Stimulated activated CD4-positive, alpha-beta T cell treated with anti-CD3 and anti-CD28 coated beads, Interleukin-4, amount 100 ng/mL, for 1 hour (primary cell): ENCODE measurements around the gene TMPRSS13.
A peak's percentile ranks its signal among the peaks of the same experiment; 100 is the strongest.

Experiments
- DNase-seq: peaks from one replicate; pipeline ENCODE4 v3.0.0-alpha.2; 2020

TMPRSS13 gene

DNA sequence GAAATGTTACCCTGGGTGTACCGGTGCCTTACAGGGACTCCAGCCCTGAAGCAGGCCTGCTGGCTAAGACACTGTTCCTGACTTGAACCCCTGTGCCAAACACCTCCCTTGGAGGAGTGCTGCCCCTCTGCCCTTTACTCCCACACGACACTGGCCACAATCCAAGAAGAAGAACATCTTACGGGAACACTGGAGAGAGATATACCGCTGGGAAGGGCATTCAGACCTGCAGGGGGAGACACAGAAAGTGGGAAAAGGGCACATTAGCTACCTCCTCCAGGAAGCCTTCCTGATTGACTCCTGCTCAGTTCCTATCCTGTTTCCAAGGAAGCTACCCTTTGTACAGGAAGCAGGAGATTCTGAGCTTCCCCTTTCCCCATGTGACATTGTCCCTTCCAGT lies 18.7 kb downstream of the TMPRSS13 start:
- DNase-seq, result no peak

DNA sequence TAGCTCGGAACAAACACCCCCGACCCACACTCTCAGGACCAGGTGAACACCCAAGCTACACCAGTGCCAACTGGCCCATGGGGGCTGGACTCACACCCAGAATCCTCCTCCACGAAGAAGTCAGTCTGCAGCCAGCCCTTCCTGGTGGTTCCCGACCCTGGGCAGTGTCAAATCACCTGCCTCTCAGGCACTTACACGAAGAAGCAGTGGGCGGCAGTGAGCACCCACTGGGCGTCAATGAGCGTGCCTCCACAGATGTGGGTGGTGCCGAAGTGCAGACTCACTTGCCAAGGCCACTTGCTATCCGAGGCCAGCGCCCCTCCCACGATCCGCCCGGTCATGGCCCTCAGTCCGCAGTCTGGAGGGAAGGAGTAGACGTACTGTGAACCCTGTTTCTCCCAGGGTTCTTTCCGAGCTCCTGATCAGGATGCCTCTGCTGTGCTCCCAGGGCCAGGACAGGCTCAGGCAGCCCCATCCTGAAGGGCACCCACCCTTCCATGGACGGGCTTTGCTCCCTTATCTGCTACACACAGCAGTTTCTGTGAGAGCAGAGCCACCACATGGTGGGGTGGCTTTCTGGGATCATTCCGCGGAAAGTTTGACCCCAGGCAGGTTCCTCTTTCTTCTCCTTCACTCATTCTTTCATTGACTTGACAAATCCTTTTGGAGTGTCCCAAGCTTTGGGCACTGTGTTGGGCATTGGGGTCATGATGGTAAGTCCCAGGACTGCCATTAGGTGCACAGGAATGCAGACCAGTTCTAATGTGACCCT lies 19.4 kb downstream of the TMPRSS13 start:
- no peak for DNase-seq

DNA sequence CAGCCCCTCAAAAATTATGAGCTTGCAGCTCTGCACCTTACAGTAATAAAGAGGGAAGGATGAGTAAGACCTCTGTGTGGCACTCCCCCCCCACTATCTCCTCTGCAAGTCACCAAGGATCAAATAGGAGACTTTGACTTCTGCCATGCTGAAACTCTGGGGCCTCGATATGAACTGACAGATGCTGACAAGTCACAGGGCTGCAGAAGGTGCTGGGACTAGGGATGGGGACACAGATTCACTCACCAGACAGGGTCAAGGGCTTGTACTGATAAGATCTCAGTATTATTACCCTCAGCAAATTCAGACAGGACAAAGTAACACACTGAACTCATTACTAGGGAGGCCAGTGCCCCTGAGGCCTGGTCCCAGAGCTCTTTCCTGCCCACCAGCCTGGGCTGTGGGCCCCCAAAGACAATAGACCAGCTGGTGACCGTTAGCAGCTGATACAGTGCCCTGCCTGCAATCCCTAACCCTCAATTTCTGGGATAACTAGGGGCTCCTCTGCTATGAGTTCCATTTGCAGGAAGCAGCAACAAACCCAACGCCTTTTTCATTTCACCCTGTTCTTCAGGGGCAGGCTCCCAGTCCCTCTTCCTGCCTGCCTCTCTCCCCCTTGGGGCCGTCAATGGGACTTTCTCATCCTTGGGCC lies 20.1 kb downstream of the TMPRSS13 start:
- DNase-seq, result no peak

DNA sequence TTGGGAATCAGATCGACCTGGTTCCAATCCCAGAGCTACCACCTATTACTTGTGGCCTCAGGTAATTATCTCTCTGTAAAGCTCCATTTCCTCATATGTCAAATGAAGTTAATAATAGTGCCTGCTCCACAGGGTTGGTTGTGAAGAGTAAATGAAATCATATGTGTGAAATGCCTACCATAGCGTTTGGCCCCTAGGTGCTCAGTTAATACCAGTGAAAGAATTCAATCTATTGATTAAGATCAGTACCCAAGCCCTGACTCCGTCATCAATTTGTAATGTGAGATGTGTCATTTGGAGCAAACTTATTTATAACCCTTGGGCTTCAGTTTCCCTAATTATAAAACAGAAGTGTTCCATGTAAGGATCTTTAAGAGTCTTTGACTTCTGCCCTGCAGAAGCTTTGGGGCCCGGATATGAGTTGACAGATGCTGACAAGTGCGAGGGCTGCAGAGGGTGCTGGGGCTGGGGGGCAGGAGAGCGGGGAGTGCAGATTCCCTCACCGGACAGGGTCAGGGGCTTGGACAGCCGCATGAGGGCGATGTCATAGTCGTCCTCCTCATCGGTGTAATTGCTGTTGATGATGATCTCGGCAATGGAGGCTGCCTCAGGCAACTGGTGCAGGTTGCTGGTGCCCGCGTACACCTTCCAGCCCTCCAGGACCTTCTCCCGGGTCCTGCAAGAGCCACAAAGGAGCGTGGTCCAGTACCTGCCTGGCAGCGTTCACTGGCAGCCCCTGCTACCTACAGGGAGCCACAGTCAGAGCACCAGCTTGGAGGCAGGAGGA lies 20.9 kb downstream of the TMPRSS13 start:
- DNase-seq, result no peak

DNA sequence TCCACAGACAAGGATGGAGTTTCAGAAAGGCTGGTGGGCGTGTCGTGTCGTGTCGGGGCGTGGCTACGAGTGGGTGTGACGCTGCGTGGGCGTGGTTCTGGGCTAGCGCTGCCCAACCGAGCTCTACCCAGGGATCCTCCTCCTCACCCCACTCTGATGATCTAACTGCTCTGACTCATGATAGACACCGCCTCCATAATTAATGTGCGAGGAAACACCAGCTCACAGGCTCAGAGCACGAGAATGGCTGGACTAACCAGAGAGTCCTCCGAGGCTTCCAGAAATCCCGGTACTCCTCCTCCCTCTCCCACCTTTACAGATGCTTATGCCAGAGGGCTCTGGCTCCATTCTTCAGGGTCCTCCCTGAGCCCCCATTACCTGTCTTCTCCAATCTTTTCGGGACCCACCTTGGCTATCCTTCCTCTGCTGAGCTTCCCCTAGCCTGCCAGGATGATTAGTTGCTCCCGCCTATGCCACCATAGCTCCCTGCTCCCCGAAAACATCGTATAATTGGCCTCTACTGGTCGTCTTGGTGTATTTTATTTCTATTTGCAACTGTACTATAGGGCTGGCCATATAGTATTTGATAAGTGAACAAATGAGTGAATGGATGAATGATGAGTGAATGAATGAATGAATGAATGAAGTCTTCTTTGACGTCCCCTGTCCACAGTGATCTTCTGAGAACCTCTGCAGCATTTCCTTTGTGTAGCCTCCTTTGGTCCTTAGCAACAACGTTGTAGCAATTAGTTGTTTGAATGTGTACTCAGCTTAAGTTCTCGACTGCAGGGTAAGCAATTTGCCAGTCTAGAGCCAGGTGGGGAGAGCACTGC lies 21.7 kb downstream of the TMPRSS13 start:
- DNase-seq, result peak; percentile 65

DNA sequence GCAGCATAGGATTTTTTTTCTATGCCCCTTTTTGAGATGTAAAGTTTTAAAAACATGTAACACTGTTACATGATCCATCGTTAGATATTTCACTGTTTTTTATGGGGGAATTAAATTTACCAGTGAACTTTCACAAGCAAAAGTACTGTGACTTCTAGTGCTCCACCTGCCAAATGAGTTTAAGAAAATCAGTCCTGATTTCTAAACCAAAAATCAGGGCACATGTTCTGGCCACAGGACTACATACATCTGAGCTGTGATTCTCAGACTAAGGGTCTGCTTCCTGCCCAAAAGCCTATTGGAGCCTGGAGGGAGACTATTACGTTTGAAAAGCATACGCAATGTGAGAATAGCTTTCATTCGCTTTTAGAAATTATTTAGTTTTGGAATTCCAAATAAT lies 22.5 kb downstream of the TMPRSS13 start:
- no peak for DNase-seq

DNA sequence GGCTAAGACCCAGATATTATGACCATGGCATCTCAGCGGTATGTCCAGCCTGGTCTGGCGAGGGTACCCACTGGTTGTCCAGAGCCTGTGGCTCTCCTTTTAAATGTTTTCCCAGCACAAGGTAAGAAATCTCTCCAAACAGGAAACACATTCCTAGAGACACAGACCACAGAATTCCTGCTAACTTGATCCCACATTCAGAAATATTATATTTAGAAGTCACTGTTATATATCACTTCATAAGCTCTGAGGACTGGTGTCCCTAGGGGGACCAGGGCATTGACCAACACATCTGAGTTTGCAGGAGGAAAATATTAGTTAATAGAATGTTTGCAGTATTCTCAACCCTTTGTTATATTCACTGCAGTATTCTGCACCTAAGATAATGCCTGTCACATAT lies 23.1 kb downstream of the TMPRSS13 start:
- no peak for DNase-seq

DNA sequence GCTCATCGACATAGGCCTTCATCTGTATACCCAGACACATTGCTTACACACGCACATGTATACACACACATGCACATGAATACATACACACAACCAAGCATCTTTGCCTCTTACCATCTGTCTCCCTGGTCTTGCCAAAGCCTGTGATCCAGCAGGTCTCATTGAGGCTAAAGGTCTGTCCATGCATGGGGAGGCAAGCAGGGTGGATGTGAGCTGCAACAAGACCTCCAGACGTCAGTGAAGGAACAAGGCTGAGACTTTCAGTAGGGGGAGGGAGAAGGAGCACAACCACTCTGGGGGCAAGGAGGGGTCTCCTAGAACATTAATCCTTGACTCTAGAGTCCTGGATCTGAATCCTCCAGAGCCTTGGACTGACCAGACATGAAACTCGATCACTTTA lies 23.7 kb downstream of the TMPRSS13 start:
- DNase-seq, result no peak

DNA sequence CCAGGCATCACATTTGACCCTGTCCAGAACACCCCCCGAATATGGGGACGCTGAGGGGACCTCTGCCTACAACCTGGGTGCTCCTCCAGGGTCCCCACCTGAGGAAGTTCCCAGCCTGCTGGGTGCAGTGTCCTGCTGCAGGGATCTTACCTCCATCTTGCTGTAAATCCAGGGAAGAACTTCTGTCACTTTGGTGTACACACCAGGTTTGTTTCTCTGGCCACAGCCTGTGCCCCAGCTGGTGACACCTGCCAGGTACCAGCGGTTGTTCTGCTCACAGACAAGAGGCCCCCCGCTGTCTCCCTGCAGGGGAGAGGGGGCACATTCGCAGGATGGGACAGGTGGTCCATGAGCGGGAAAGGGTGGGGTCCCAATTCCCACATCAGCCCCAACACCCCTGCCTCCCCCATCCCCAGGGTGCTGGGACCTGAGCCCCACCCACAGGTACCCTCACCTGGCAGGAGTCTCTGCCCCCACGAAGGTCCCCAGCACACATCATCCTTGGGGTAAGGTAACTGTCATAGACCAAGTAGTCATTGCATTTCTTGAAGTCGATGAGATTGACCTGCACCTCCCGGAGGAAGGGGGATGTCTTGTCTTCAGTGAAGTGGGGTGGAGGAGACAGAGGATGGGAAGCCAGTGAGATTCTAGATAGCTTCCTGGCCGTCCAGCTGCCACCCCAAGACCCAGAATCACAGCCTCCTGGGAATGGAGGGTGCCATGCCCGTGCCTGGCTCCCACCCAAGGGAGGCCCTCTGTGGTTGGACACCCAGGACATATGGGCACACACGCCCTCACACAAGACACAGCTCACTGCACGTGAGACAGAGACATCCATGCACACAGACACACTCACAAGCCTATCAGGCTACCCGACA lies 25.5 kb downstream of the TMPRSS13 start:
- no peak for DNase-seq

DNA sequence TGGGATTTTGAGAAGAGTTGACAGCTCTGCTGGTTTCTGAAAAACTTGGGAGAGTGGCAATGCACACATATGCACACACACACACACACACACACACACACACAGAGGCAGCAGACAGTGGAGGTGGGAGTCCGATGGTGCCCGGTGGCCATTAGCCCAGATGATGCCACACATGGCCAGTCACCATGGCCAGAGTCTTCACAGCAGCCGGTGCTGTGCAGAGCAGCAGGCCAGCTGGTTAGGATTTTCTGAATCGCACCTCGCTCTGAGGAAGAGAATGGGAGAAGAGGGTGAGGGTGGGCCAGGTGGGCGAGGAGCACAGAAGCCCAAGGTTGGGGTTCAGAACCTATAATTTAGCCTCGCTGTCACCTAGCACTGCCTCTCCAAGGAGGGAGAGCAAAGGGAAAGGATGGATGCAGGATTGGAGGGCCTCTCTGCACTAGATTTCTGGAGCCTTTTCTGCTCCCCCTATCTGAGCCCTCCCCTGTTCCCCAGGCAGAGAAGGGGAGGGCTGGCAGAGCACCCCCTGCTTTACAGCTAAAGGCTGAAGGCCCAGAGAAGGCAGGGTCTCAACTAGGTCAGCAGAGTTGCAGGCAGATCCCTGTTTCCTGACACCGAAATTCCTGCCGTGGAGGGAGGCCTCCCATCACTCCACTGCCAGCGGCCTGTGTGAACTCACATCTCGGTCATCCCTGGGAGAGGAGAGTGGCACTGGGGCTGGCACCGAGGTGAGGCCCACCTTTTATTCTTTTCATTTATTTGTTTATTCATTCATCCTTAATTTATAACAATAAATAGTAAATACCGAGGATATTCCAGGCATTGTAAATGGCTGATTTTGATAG lies 27.0 kb downstream of the TMPRSS13 start:
- no peak for DNase-seq

DNA sequence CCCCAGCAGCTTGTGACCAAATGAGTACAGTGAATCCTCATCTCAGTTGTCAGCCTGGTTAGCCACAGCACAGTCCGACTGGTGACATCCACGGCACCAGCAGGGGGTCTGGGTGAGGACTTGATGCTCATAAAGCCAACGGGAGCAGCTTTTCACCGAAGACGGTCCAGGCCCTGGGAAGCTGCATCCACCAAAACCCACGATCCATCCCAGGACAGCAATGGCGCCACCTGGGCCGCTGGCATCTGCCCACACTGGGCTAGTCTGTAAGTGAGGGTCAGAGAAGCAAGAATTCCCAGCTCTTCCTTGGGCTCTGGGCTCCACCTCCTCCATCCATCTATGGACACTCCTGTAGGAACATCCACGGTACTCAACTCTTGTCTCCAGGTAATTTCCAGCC lies 27.6 kb downstream of the TMPRSS13 start:
- no peak for DNase-seq

DNA sequence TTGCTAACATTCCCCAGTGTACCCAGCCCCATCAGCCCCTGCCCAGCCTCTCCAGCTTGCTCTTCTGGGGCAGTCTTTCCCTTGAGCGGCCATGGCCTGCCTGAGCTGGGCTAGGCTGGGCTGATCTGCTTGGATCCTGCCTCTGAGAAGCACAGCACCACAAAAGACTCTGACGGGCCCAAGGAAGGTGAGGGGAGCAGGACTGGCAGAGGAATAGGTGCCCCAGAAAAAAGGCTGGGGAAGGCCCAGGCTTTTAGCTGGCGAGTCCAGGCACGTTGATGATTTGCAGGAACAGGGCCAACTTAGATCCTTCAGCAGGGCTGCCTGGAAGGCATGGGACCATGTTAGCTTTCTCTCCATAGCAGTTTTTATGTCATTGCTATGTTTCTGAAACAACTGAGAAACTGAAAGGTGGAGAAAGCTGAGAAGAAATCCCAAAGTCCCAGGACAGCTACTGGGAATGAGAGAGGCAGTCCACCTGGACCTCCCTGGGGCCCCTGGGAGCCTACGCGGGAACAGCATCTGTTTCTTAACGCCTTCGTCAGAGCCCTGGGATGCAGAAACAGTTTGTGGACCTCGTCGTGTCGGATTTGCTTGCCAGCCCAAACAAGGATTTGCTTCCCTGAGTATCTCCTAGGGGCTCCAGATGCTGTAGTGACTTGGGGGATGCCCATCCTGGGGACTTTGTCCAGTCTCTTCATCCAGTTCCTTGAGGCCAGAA lies 28.3 kb downstream of the TMPRSS13 start:
- no peak for DNase-seq

DNA sequence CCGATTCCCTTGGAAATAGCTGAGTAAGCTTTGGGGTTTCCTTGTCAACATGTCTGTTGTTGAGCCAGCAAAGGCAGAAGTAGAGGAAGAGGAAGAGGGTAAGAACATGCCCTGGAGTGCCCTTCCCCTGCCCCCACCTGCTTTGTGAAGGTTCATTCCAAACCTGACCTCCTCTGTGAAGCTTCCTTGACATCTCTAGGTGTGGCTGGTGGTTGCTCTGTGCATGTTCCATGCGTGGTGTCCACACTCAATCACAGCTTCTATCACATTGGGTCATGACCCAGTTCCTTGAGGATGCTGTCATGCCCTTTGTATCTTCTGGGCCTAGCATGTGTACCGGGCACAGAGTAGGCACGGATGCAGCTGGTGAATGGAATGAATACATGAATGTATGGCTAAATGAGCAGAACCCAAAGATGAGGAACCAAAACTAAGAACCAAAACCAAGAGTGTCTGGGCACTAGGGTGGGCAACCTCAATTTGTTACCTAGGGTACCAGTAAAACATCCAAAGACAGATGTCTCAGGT lies 29.0 kb downstream of the TMPRSS13 start:
- DNase-seq, result no peak

DNA sequence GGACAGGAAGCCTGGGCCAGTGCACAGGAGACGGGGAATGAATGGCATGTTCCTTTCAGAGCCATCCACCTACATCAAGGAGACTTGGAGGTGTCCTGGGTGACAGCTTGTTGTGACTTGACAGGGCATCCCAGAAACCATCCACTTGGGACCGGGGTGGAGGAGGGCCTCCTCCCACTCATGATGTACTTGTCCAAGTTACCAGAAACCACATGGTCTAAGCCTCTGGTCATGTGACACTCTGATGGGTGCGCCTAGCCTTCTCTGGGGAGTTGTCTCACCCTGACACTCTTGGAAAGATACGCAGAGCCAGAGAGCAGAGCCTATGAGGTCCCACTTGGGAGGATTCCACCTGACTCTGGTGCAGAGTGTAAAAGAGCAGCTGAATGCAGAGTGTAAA lies 31.1 kb downstream of the TMPRSS13 start:
- no peak for DNase-seq

DNA sequence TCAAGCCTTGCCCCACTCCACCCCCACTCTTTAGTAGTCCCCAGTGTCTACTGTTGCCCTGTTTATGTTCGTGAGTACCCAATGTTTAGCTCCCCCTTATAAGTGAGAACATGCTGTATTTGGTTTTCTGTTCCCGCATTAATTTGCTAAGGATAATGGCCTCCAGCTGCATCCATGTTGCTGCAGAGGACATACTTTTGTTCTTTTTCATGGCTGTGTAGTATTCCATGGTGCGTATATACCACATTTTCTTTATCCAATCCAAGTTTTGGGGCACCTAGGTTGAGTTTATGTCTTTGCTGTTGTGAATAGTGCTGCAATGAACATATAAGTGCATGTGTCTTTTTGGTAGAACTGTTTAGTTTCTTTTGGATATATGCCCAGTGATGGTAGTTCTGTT lies 36.6 kb downstream of the TMPRSS13 start:
- no peak for DNase-seq

DNA sequence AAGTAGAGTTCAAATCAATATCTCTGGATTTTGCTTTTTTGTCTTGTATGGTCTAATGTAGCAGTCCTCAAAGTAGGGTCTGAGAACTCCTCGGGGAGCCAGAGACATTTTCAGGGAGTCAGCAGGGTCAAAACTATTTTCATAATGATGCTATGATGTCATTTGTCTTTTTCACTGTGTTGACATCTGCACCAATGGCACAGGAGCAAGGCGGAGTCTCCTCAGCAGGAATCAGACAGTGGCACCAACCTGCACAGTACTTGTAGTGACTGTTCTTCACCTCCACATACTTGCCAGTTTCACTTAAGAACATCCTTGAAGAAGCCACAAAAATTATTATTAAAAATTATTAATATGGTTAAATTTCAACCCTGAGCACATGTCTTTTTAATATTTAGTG lies 37.8 kb downstream of the TMPRSS13 start:
- no peak for DNase-seq

DNA sequence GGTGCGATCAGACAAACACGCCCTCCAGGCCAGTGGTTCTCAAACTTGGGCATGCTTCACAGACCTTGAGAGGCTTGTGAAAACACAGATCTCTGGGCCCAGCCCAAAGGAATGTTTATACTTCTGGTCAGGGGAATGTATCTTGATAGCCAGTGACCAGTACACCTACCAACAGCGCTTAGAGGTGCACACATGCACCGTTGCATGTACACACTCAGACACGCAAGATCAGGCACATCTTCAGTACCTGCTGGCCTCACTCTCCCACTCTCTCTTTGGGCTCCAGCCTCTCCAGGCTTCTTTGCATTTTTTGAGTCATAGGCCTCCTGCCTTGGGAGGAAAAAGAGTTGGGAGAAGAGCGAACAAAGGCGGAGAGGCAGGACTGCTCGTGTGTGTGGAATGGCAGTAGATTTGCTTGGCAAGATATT lies 41.0 kb downstream of the TMPRSS13 start:
- DNase-seq, result no peak

DNA sequence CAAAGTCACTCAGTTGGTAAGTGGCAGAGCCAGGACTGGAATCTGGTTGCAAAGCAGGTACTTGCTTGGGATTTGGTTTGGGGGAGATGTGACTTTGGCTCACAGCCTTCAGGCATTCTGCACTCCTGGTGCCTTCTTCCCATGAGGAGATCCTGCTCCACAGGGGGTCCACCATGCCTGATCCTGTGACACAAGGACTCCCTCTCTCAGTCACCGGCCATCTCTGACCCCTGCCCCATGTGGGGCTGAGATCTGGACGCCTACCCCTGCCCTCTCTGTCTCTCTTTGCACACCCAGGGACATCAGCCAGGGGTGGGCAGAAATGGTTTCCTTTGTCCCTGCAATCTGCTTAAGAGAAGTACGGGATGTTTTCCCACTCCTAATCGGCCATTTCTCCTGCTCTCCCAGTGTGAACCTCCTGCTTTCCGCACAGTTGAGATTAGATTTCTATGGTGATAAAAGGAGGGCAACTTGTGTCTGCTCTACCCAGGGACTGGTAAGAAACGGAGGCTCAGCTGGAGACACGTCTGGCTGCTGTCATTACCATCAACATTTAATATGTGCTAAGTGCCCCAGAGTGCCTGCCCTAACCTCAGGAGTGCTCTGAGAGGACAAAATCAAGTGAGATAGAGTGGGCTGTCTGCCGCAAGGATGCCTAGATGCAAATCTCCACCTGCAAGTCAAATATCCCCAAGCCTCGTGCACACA lies 41.6 kb downstream of the TMPRSS13 start:
- no peak for DNase-seq

DNA sequence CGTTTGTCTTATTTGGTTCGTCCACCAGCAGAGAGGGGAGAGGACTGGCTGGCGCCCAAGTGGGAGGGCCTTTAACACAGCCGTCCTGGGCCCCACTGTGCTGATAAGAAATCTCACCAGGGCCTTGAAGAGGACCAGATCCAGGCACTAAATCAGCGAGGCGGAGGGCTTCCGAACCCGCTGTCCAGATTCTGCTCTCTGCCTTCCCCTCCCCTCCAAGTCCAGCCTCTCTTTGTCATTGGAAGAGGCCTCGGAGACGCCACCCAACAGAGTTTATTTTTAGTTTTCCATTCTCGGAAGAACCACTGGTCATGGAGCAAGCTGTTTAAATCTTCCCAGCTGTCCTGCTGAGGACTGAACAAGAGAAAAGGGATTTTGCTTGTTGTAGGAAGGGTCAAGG lies 43.4 kb downstream of the TMPRSS13 start:
- no peak for DNase-seq
